Astrocyte (in vitro differentiated cells and primary cell): ENCODE results near the gene CREB3L4.

Experiments used
- CTCF ChIP-seq: IDR thresholded peaks from 2 replicates; pipeline ENCODE4 v1.5.1; 2011; ENCODE audit warnings: low read depth, mild to moderate bottlenecking, inconsistent platforms, low read length, moderate library complexity; ENCODE audit not compliant: insufficient read depth
- EZH2 ChIP-seq: IDR thresholded peaks from 2 replicates; pipeline ENCODE4 v1.6.1; 2012; ENCODE audit warnings: mild to moderate bottlenecking, low read length, inconsistent platforms; ENCODE audit not compliant: insufficient read depth

DNA sequence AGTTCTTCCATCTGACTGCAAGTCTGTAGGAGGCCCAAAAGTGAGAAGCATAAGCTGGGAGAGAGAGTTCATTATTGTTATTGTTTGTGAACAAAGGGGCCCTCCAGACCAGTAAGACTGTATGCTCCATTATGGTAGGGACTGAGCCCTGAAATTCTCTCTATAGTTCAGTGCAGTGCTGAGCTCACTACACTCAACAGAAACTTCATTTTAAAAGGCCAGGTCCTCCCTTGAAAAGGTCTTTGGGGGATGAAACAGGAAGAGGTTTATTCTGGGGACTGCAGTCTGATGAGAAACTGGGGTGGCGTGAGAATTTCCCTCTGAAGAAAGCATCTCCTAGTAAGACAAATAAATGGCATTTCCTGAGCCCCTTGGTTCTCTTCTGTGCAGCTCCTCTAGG, 39.5 kb upstream of the CREB3L4 start:
- TF ChIP-seq CTCF, result no peak
- TF ChIP-seq EZH2, result no peak
